HEK293T (cell line): Measurements from ENCODE around the gene SLMAP.

Experiments
- CTCF ChIA-PET: fragments of 350-600 bp; formaldehyde crosslinking; extraction: SDS; loops from one replicate; lab custom pipeline; 2021; ENCODE audit warnings: antibody characterized with exemption, inconsistent platforms; lab: Yijun Ruan, JAX
- POLR2A ChIA-PET: fragments of 350-600 bp; formaldehyde crosslinking; extraction: SDS; loops from one replicate; lab custom pipeline; 2020; ENCODE audit warnings: antibody characterized with exemption, inconsistent platforms; lab: Yijun Ruan, JAX
- DNase-seq: peaks from one replicate; pipeline ENCODE4 v3.0.0; 2012; ENCODE audit warnings: mixed read lengths; ENCODE audit errors: extremely low spot score
- ARNT ChIP-seq: fragments of 450-650 bp; IDR thresholded peaks from 2 replicates; pipeline ENCODE4 v1.6.1; 2017; ENCODE audit warnings: mild to moderate bottlenecking
- BHLHE40 ChIP-seq: fragments of 450-650 bp; IDR thresholded peaks from 2 replicates; pipeline ENCODE4 v1.6.1; 2016; ENCODE audit warnings: mild to moderate bottlenecking, moderate library complexity, borderline replicate concordance
- CTBP1 ChIP-seq: fragments of 450-650 bp; IDR thresholded peaks from 2 replicates; pipeline ENCODE4 v1.6.1; 2016; ENCODE audit warnings: borderline replicate concordance
- ELF4 ChIP-seq: fragments of 450-650 bp; IDR thresholded peaks from 2 replicates; pipeline ENCODE4 v1.6.1; 2017; ENCODE audit warnings: antibody characterized with exemption
- FOXA1 ChIP-seq: fragments of 450-650 bp; IDR thresholded peaks from 2 replicates; pipeline ENCODE4 v1.6.1; 2016; ENCODE audit warnings: mild to moderate bottlenecking
- FOXK2 ChIP-seq: fragments of 450-650 bp; IDR thresholded peaks from 2 replicates; pipeline ENCODE4 v1.6.1; 2016; ENCODE audit warnings: mild to moderate bottlenecking
- FOXM1 ChIP-seq: fragments of 450-650 bp; IDR thresholded peaks from 2 replicates; pipeline ENCODE4 v1.6.1; 2017; ENCODE audit warnings: mild to moderate bottlenecking, borderline replicate concordance
- HDGF ChIP-seq: fragments of 450-650 bp; IDR thresholded peaks from 2 replicates; pipeline ENCODE4 v1.6.1; 2017; ENCODE audit warnings: antibody characterized with exemption, borderline replicate concordance
- L3MBTL2 ChIP-seq: fragments of 450-650 bp; conservative IDR thresholded peaks from 2 replicates; pipeline ENCODE4 v1.6.1; 2016; ENCODE audit warnings: mild to moderate bottlenecking
- LEF1 ChIP-seq: fragments of 450-650 bp; IDR thresholded peaks from 2 replicates; pipeline ENCODE4 v1.6.1; 2017; ENCODE audit warnings: mild to moderate bottlenecking, borderline replicate concordance
- NFRKB ChIP-seq: fragments of 450-650 bp; IDR thresholded peaks from 2 replicates; pipeline ENCODE4 v1.6.1; 2016; ENCODE audit warnings: mild to moderate bottlenecking, moderate library complexity
- PKNOX1 ChIP-seq: fragments of 450-650 bp; IDR thresholded peaks from 2 replicates; pipeline ENCODE4 v1.6.1; 2016
- SP1 ChIP-seq: fragments of 450-650 bp; IDR thresholded peaks from 2 replicates; pipeline ENCODE4 v1.6.1; 2017
- SUZ12 ChIP-seq: fragments of 450-650 bp; IDR thresholded peaks from 2 replicates; pipeline ENCODE4 v1.6.1; 2016; ENCODE audit warnings: mild to moderate bottlenecking
- TARDBP ChIP-seq: fragments of 450-650 bp; IDR thresholded peaks from 2 replicates; pipeline ENCODE4 v1.6.1; 2016
- ZNF384 ChIP-seq: fragments of 450-650 bp; IDR thresholded peaks from 2 replicates; pipeline ENCODE4 v1.6.1; 2016

Gene SLMAP

DNA sequence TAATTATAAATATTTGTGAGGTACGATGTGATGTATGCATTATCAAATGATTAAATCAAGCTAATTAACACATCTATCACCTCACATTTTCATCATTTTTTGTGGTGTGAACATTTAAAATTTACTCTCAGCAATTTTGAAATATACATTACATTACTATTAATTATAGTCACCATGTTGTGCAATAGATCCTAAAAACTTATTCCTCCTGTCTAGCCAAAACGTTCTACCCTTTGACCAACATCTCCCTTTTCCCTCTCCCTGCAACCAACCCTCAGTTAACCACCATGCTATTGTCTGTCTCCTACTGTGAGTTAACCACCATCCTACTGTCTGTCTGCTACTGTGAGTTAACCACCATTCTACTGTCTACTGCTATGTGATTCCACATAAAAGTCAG lies 20.7 kb upstream of the SLMAP start:
- ChIA-PET CTCF (no interaction called here), POLR2A (no interaction called here)
- DNase-seq = no peak
- TF ChIP-seq L3MBTL2 = no peak
- TF ChIP-seq FOXM1 = no peak
- TF ChIP-seq SUZ12 = no peak
- no peak for TF ChIP-seq FOXA1
- no peak for TF ChIP-seq FOXK2
- no peak for TF ChIP-seq CTBP1
- no peak for TF ChIP-seq NFRKB
- no peak for TF ChIP-seq SP1
- TF ChIP-seq TARDBP = no peak
- no peak for TF ChIP-seq BHLHE40
- no peak for TF ChIP-seq ELF4
- TF ChIP-seq PKNOX1 = no peak

- POLR2A ChIA-PET = no interaction called here
- CTCF ChIA-PET = no interaction called here
- TF ChIP-seq TARDBP (no peak), LEF1 (no peak), PKNOX1 (no peak), FOXK2 (no peak), L3MBTL2 (no peak), HDGF (no peak), ELF4 (no peak), NFRKB (no peak), FOXA1 (no peak), BHLHE40 (no peak), SUZ12 (no peak)
- DNase-seq = no peak
Measured at GRCh38 chr3:57737840-57738239, 18.3 kb upstream of the SLMAP start.

- POLR2A ChIA-PET = no interaction called here
- TF ChIP-seq FOXA1 (no peak), SUZ12 (no peak), ZNF384 (no peak), L3MBTL2 (no peak), LEF1 (no peak), HDGF (no peak), PKNOX1 (no peak), ELF4 (no peak), NFRKB (no peak), ARNT (no peak), FOXM1 (no peak), BHLHE40 (no peak), FOXK2 (no peak), CTBP1 (no peak), TARDBP (no peak), SP1 (no peak)
- CTCF ChIA-PET = no interaction called here
Measured at GRCh38 chr3:57738391-57738790, 17.7 kb upstream of the SLMAP start.

DNA sequence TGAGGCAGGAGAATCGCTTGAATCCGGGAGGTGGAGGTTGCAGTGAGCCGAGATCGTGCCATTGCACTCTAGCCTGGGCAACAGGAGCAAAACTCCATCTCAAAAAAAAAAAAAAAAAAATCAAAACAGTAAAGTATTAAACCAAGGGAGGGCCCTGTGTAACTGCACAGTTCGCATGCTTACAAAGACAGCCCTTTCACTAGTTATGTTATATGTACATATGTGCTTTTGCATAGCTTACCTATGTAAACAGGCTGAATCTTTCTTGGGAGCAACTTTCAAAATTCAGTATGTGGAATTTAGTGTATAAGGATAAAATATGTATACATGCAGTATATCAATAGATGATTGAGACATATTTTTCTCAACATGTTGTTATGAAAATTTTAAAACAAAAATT lies 16.1 kb upstream of the SLMAP start:
- DNase-seq = no peak
- ChIA-PET CTCF (no interaction called here), POLR2A (no interaction called here)
- TF ChIP-seq FOXM1 = no peak
- TF ChIP-seq SUZ12 = no peak

More at GRCh38 chr3:57738391-57738790, 17.7 kb upstream of the SLMAP start:
- DNase-seq = no peak

- no peak for TF ChIP-seq ARNT
- no peak for TF ChIP-seq FOXM1
- TF ChIP-seq ELF4 = no peak
- TF ChIP-seq LEF1 = no peak
- no peak for TF ChIP-seq FOXA1
- TF ChIP-seq SUZ12 = no peak
- TF ChIP-seq HDGF = no peak
- no peak for TF ChIP-seq TARDBP
- no peak for TF ChIP-seq FOXK2
- no peak for TF ChIP-seq PKNOX1
- TF ChIP-seq BHLHE40 = no peak
- ChIA-PET POLR2A (interaction anchor here (0.7 to 1.3 kb wide), 2 partner anchors 12 to 51 kb away, joined by 4 read pairs; partner anchors contain the start of genes DENND6A and SLMAP), CTCF (no interaction called here)
- no peak for DNase-seq
Measured at GRCh38 chr3:57743496-57743895, 12.6 kb upstream of the SLMAP start.

DNA sequence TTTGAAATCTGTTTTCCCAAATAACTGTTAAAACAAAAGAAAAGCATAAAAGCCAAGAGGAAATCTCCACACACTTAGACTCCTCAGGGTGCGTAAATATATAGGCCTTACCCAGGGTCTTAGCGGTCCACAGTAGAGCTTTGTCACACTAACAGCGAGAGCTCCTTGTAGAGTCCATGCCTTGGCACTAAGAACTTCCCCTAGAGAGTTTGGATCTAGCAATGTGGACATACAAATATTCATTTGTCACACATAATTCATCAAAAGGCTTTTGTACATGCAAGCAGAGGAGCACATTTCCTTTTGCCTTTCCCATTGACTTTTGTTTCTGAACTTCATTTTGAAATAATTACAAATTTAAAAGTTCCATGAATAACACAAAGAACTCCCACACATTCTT lies 11.0 kb upstream of the SLMAP start:
- DNase-seq = no peak
- ChIA-PET POLR2A (no interaction called here), CTCF (no interaction called here)
- no peak for TF ChIP-seq ELF4
- no peak for TF ChIP-seq CTBP1
- TF ChIP-seq NFRKB = no peak
- TF ChIP-seq TARDBP = no peak
- TF ChIP-seq L3MBTL2 = no peak
- TF ChIP-seq LEF1 = no peak
- TF ChIP-seq PKNOX1 = no peak
- TF ChIP-seq ZNF384 = no peak
- no peak for TF ChIP-seq FOXA1
- no peak for TF ChIP-seq ARNT
- no peak for TF ChIP-seq SP1
- TF ChIP-seq BHLHE40 = no peak
- TF ChIP-seq FOXM1 = no peak
- no peak for TF ChIP-seq FOXK2
- no peak for TF ChIP-seq SUZ12
- no peak for TF ChIP-seq HDGF
